GM12891 (cell line): ENCODE results near the gene CCDC117.

Experiments
- POLR2A ChIP-seq: IDR thresholded peaks from 2 replicates; pipeline ENCODE4 v1.6.1; 2011; ENCODE audit warnings: low read depth, low read length, control low read depth
- POLR2AphosphoS5 ChIP-seq: IDR thresholded peaks from 2 replicates; pipeline ENCODE4 v1.6.1; 2011; ENCODE audit warnings: low read depth, low read length, control low read depth
- SPI1 ChIP-seq: IDR thresholded peaks from 2 replicates; pipeline ENCODE4 v1.6.1; 2011; ENCODE audit warnings: low read depth, low read length, control low read depth
- TAF1 ChIP-seq: IDR thresholded peaks from 2 replicates; pipeline ENCODE4 v1.6.1; 2011; ENCODE audit warnings: low read depth, low read length, control low read depth

DNA sequence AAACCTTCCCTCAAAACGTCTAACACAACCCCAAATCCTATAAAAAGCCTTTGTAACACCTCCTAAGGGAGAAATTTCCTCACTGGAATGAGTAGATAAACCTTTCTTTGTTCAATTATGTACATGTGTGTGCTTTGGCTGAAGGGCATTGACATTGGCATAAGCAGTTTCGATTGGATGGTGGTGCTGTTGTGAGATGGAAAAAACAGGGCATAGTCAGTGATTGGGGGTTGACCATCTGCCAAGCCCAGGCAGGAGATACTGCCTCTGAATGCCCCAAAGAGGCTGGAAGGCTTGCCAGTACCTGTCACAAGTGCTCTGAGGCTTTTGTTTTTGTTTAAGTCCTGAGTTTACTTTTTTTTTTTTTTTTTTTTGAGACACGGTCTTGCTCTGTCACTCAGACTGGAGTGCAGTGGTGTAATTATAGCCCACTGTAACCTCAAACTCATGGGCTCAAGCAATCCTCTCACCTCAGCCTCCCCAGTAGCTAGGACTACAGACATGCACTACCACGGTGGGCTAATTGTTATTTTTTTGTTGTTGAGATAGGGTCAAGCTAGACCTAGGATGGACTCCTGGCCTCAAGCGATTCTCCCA is 1.2 kb upstream of the CCDC117 start:
- TF ChIP-seq SPI1 = no peak
- no peak for TF ChIP-seq POLR2A
- no peak for TF ChIP-seq POLR2AphosphoS5
- no peak for TF ChIP-seq TAF1
